Measurements from ENCODE around the gene SLC39A11.

SLC39A11 gene

DNA sequence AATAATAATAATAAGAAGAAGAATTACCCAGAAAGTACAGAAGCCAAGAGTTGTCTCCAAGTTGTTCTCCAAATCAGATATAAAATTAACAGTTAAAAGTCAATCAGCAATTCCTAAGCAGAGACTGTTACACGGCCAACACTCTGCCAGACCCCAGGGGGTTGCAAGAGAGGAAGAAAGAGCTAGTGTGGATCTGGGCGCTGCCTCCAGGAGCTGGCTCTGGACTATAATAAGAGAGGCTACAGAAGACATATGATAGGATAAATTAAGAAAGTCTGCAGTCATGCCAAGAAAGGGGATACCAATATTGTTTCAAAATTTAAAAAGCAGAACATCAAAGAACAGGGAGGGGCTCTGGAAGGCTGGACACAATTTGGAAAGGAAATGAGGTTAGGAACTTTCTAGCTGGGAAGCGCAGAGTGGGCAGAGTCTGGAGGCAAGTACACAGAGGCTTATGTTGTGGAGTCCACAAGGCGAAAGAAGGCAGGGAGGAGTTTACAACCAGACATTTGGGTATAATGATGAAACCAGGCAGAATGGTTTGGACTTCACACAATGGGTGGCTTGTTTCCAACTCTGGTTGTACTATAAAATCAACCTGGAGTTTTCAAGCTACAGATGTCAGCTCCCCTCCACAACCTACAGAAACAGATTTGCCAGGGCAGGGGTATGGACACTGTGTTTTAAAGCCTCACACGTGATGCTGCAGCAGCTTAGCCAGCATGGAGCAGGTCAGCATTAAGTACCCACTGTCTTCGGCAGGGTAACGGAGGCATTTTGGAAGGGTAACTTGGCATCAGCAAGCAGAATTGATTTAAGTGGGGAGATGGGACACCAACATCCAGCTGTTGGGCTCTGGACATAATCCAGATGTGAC is 49.4 kb downstream of the SLC39A11 start:
- no peak for DNase-seq (ENCODE audit: low spot score)

DNA sequence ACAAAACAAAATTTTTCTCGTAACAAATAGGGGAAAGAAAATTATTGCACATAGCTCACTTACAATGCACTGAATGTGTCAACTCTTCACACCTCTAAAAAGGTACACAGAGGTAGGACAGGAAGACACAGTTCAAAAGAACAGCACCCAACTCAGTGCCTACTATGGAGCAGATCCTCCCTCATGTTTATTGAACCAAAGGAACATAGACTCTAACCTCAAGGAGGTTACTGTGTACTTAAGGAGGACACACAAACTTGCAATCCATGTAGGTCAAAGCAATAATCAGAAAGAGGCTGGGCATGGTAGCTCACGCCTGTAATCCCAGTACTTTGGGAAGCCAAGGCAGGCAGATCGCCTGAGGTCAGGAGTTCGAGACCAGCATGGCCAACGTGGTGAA is 50.3 kb downstream of the SLC39A11 start:
- DNase-seq (ENCODE audit: low spot score), result no peak

DNA sequence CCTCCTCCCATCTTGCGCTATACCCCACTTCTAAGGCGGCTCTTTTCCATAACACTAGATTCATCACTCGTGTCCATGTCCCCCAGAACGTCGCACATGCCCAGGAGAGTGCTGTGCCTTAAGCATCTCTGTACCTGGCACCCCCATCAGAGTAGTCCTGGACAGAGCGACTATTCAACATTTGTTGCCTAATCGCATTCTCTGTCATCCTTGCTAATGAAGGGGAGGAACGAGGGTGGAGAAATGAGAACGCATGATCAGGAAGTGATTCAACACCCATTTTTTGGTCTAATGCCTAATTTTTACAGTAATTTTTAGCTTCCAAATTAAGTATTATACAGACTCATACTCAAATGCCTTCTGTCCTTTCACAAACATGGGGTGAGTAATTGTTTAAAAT is 53.2 kb downstream of the SLC39A11 start:
- DNase-seq (ENCODE audit: low spot score), result no peak

DNA sequence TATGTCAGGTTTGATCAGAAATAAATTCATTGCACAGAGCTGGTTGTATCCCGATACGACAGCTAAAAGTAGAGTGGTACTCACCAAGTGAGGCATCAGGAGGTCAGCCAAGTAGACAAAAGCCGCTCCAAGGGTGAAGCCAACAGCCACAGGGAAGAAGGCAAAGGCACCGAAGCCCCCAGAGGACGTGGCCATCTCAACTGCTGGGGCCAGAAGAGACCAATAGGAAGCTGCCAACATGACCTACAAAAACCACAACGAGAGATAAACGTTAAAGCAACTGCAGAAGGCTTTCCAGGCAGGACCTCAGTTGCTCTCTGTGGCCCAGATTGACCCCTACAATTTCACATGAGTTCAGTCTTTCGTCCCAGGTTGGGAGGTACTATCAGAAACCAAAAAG is 61.0 kb downstream of the SLC39A11 start:
- no peak for DNase-seq (ENCODE audit: low spot score)

DNA sequence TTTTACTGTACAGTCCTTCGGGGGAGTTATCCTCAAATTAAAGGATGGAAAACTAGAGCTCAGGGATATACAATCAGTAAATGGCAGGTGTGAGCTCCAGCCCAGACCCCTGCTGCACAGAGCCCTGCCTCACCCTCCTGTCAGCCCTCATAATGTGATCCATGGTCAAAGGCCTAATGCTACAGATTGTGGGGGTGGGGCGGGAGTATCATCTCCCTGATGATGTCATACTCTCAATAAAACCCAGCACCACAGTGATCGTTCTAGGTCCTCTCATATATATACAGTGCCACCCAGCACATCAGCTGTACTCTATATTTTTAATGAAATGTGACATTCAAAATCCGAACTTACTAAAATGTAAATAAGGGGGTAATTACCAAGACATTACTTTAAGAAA is 61.5 kb downstream of the SLC39A11 start:
- DNase-seq (ENCODE audit: low spot score), result no peak

DNA sequence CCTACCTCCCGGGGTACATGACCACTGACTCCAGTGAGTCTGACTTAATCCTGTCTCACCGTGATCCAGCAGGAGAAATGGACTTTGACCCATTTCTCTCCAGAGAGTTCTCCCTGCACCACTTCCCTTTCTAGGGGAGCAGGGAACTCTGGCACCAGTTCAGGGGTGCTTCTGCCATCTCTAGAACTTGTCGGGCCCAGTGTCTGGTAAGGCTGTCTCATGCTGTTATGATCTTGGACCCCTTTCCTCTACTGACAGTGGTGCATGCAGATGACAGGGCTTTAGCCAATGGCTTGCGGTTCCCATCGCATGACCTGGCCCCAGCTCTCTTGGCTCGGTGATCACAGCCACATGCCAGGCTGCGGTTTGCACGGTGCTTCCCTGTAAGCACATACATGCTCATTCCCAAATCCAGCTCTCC is 62.0 kb downstream of the SLC39A11 start:
- no peak for DNase-seq (ENCODE audit: low spot score)

DNA sequence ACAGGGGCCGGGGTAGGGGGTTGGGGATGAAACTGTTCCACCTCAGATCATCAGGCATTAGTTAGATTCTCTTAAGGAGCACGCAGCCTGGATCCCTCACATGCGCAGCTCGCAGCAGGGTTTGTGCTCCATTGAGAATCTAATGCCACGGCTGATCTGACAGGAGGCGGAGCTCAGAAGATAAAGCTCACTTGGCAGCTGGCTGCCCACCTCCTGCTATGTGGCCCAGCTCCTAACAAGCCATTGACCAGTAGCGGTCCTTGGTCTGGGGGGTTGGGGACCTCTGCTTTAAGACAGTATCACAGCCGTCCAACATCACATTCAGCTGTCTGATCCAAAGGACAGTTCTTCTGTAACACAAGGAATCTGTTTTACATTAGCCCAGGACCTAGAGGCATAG is 62.5 kb downstream of the SLC39A11 start:
- no peak for DNase-seq (ENCODE audit: low spot score)

DNA sequence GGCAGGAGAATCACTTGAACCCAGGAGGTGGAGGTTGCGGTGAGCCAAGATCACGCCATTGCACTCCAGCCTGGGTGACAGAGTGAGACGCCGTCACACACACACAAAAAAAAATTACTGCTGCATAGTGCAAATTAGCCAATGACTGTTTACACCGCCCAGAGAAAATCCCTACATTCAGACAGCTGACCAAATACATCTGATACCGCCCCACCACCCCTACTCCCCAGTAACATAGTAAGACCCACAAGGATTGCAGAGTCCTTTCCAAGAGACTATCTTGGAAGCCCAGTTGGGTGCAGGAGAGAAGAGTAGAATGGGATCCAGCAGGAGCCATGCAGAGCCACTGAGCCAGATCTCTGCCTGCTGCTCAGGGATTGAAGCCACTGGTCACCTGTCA is 63.5 kb downstream of the SLC39A11 start:
- DNase-seq (ENCODE audit: low spot score), result no peak

DNA sequence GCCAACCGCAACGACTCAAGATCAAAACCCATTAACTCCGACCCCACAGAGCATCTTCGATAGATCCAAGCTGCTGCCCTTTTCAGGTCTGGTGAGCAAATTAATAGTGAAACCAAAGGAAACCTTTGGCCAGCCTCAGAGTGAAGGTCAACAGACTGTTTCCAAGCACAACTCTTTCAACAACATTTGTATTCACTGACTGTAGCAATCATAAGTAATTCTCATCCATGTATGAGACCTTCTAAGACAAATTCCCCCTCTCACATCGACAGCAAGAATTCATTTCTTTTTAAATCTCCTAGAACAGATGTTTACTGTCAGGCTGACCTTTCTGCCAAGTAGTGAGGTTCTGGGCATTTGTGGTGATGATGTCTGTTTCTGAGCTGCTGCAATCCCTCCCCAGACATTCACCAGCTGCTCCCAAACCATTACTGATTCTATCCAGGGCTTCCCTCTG is 64.2 kb downstream of the SLC39A11 start:
- no peak for DNase-seq (ENCODE audit: low spot score)

DNA sequence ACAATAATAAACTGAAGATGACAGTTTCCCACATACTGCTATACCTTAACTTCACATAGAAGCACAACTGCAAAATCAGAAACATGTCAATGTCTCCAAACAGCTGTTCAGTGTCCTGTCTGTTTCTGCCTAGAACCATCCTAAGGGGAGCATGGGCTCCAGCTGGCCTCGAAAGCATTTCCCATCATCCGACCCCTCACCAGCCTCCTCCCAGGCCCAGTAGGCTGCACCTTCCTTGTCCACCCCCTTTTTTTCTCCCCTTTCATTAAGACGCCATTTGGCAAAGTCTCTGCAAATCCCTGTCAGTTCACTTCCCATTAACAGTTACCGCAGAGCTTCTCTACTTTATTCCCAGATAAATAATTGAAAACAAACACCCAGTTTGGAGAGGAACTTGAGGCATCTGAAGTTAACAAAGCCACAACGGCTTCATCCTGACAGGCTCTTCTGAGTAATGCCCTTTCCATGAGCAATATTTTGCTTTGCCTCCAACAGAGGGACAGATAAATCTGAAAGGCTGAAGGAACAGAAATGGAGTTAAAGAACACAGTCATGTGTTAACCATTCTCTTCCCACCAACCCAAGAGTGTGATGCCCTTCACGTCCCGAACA is 65.3 kb downstream of the SLC39A11 start:
- DNase-seq (ENCODE audit: low spot score), result no peak

DNA sequence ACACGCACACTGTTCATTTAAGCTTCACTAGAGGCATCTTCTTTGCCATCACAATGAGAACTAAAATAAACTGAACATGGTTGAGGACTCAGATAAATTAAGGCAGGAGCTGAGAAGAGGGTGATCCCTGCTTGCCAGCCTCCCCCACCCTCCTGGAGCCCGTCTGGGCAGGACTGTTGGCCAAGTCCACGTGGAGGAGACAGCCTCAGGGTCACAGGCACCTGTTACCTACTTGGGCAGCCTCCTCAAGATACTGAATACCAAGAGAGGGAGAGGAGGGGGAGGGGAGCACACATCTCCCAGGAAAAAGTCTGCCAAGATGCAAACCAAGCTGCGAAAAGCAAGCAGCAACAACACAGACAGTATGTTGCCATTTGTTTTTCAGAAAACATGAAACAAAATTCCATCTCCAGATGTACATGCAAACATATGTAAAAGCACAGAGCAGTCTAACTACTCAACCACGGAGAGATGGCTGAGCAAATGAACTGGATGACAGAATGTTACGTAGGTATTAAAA is 67.4 kb downstream of the SLC39A11 start:
- DNase-seq (ENCODE audit: low spot score), result no peak

DNA sequence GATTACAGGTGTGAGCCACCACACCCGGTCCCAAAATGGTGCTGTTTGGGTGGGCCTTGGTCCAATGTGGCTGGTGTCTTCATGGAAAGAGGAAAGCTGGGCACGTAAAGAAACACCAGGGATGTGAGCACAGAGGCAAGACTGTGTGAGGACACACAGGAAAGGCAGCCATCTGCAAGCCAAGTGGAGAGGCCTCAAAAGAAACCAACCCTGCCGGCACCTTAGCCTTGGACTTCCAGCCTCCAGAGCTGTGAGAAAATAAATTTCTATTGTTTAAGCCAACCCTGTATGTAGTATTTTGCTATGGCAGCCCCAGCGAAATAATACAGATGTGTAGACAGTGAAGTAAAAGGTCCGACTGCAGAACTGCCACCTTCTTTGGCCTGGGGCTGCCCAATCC is 68.7 kb downstream of the SLC39A11 start:
- no peak for DNase-seq (ENCODE audit: low spot score)

DNA sequence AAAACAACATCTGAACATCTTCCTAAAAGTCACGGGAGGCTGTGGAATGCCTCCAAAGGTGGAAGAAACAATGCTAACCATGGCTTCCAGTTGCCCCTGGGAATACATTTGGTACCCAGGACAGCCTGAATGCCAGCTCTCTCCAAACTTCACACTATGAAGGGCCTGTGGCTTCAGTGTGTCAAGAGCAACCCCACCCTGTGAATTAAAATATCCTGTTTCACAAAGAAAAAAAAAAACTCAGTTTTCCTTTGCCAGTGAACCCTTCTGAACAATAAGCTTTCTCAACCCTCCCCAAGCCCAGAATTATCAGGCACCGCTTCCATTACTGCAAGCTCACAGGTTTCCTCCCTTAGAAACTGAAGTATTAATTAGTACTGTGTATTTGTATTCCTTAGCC is 69.8 kb downstream of the SLC39A11 start:
- DNase-seq (ENCODE audit: low spot score), result no peak

DNA sequence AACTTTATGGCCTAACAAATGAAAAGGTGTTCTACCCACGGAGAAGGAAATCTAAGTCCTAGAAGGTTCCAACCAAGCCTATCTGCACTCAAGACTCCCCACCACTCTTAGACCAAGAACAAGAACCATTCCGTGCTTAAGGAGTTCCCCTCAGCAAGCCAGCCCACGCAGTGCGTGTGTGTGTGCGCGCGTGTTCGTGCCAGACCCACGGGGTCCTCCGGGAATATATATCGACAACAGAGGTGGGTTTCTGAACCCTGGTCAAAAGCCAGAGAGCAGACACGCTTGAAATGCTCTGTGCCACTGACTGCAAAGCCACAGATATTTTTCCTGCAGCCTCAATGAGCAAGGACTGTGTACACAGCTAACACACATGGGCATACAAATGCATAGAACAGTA is 70.7 kb downstream of the SLC39A11 start:
- no peak for DNase-seq (ENCODE audit: low spot score)

DNA sequence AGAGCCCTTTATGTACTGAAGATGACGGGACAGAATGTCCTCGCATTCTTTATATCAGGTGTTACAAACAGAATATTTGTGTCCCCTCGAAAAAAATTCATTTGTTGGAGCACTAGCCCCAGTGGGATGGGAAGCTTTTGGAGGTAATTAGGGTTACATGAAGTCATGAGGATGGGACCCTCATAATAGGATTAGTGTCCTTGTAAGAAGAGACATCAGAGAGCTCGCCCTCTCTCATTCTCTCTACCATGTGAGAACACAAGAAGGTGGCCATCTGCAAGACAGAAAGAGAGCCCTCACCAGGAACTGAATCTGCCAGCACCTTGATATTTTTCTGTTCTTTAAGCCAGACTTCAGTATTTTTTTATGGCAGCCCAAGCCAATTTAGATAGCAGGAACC is 72.4 kb downstream of the SLC39A11 start:
- no peak for DNase-seq (ENCODE audit: low spot score)

DNA sequence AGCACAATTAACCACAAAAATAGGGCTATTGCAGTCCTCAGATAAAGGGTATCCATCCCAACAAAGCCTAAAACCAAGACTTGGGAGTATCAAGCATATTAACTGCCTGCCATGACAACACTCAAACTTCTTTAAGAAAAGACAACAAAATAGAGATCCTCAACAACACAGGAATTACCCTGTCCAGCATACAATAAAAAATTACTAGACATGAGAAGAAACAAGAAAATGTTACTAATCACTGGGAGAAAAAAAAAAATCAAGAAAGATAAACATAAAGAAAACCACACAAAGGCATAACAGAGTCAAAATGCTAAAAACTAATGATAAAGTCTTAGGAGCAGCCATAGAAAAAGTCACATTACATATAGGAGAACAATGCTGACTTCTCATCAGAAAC is 73.9 kb downstream of the SLC39A11 start:
- DNase-seq (ENCODE audit: low spot score), result no peak

DNA sequence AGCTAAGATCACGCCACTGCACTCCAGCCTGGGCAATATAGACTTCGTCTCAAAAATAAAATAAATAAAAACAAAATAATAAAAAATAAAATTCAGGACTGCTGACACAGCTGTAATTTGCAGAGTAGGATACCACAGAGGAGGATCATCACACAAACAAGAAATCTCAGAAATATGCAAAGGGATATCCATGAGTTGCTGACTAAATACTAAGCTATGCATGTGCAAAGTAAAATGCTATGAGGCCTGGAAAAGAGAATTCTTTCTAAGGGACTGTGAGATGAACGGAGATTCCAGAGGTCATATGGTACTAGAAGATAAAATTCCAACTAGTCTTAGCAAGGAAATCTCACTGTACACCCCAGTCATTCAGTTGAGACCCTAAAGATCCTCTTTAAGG is 74.8 kb downstream of the SLC39A11 start:
- no peak for DNase-seq (ENCODE audit: low spot score)

DNA sequence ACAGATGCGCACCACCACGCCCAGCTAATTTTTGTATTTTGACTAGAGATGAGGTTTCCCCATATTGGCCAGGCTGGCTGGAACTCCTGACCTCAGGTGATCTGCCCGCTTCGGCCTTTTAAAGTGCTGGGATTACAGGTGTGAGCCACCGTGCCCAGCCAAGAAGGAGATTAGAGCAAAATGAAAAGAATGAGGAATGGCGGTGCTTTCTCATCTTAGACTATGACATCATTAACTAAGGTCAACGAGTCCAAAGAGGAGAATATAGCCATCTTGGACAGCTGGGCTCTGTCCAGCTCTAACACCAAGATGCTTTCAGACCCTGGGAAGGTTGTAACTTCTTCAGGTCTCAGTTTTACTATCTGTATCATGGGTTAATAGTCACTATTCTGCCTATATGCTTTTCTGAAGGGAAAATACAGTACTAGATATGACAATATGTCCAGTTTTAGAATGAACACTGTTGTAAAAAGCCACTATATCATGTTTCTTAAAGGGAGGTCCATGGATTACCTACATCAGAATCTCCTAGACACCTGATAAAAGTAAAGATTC is 76.7 kb downstream of the SLC39A11 start:
- DNase-seq (ENCODE audit: low spot score), result no peak

DNA sequence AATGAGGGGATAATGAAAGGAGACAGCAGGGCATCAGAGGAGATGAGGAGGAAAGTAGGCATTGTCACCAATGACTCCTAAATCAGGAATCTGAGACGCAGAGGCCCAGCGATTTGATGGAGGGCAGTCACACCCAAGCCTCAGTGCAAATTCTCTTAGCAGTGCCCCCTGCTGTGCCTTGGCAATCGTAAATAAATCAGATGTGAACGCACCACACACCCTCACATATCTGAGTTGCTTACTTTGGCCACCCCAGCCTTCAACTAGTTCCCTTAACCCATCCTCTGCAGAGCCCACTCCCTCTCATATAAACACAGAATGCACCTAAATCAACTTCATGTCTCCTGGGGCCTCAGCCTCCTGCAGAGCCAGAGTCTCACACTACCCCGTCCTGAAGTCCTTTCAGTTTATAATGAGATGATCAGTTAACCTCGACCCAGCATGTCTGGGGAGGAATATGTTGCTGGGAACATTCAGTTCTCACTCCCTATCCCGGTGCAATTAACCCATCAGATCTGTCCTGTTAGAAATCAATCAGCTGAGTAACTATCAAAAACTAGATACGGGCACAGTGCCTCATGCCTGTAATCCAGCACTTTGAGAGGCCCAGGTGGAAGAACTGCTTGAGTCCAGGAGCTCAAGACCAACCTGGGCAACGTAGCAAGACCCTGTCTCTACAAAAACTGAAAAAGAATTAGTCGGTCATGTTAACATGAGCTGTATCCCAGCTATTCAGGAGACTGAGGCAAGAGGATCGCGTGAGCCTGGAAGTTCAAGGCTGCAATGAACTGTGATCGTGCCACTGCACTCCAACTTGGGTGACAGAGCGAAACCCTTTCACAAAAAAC is 78.4 kb downstream of the SLC39A11 start:
- DNase-seq (ENCODE audit: low spot score), result no peak

DNA sequence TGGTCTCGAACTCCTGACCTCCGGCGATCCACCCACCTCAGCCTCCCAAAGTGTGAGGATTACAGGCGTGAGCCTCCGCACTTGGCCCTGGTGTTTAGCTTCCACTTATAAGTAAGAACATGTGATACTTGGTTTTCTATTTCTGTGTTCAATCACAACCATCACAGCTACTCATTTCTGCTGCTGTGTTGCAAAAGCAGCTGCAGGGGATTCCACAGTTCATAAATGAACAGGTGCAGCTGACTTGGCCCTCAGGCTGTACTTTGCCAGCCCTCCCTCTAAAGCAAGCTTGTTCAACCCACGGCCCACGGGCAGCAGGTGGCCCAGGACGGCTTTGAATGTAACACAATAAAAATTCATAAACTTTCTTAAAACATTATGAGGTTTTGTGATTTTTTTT is 79.2 kb downstream of the SLC39A11 start:
- no peak for DNase-seq (ENCODE audit: low spot score)

DNA sequence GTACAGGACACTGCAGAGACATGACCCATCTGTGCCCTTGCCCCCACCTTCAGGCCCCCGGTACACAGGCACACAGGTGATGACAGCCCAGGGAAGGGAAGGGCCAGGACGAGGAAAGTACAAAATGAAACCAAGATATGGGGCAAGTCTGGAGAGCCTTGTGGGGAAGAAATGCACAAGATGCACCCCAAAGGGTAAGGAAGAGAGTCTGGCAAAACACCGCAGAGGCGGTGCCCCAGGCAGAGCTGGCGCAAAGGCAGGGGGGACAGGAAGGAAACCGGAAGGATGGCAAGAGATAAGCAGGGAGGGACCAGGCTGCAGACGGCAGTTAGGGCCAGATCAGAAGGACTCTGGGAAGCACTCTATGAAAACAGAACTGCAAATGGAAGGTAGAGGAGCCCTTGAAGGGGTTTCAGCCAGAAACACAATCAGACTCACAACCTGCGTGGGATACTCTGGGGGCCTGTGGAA is 81.4 kb downstream of the SLC39A11 start:
- no peak for DNase-seq (ENCODE audit: low spot score)

DNA sequence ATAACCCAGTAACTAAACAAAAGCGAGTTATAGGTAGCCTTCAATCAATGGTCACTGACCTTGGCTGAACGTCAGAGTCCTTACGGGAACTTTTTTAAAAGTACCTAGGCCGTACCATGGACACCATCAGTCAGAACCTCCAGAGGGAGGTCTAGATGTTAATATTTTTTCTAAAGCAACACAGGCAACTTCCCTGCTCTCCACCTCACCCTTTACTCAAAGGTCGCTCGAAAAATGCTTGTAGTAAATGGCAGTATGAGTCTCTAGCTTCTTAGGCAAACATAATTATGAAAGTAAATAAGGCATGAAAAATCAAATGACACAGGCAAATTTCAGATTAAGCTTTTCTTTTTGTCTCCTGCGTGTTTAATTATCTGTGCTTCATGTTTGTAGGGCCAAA is 82.1 kb downstream of the SLC39A11 start:
- DNase-seq (ENCODE audit: low spot score), result no peak
